ENCODE data around the gene ZNF606.

GRCh38 chr19:58044391-58044790 lies 41.8 kb upstream of the ZNF606 start:
- TF ChIP-seq TAF1 (IDR thresholded peaks at IDR 0.05; ENCODE audit: borderline replicate concordance, insufficient read depth, low read length): no peak
- TF ChIP-seq POLR2AphosphoS5 (IDR thresholded peaks at IDR 0.05; ENCODE audit: low read depth, low read length): no peak
- no peak for TF ChIP-seq REST (IDR thresholded peaks at IDR 0.05; ENCODE audit: insufficient read depth in 1 of 2, low read depth in 2 of 2, low read length in 2 of 2)

Measured in PFSK-1 (cell line).